ENCODE results near the gene PLEKHA7. TPM values are rescaled to one million over a fixed set of nuclear protein-coding genes. Genes with fewer than 3 reads are reported as not detected.
"Not testable (repeated sequence)": the region's sequence is repeated elsewhere in the genome, so short reads cannot be mapped to it uniquely, and the experiment has no call there.

PLEKHA7 gene
- polyA plus RNA-seq, 1 of the 3 experiments (the other 2 are of a cell fraction) = 0.12 TPM

GRCh38 chr11:16871368-16871767, 142.8 kb downstream of the PLEKHA7 start:
- no peak overlapping the region for H2AFZ ChIP-seq (ENCODE audit: low read depth)
- H3K36me3 ChIP-seq (replicated peaks in 1 of 2; ENCODE audit: control insufficient read depth in 1 of 2, insufficient read depth in 2 of 2, low read length in 1 of 2) = no peaks in the 10 kb centered on the region
- ChIA-PET POLR2A (no interaction called here), CTCF (interaction anchor here (1.4 to 1.6 kb wide), 3 partner anchors 11 to 63 kb away, joined by 3 to 4 read pairs (median 3); no protein-coding TSS in a partner anchor)
- peak overlapping the region in 1 of 2 experiments; percentile 56; a peak in 1 of 4 replicates for H3K27ac ChIP-seq (ENCODE audit: low read depth in 2 of 2, low read length in 1 of 2)
- H3K4me2 ChIP-seq = no peak overlapping the region
- H3K4me1 ChIP-seq (ENCODE audit: control insufficient read depth in 1 of 2, insufficient read depth in 2 of 2, low read depth in 1 of 2, low read length in 1 of 2) = no peaks in the 10 kb centered on the region
- H3K9me2 ChIP-seq = no peaks in the 10 kb centered on the region
- H3K79me2 ChIP-seq (ENCODE audit: insufficient read depth) = no peaks in the 10 kb centered on the region
- H3K9me3 ChIP-seq = no peaks in the 10 kb centered on the region
- H3K9ac ChIP-seq = no peak overlapping the region
- no peak overlapping the region for H3K4me3 ChIP-seq (ENCODE audit: low read depth in 2 of 2, low read length in 1 of 2)
- H4K20me1 ChIP-seq (ENCODE audit: insufficient read depth) = no peaks in the 10 kb centered on the region
- no peak for DNase-seq
- TF ChIP-seq EP300 (IDR thresholded peaks at IDR 0.05; ENCODE audit: borderline replicate concordance in 1 of 2, low read depth in 1 of 2, low read length in 1 of 2) (no peak), TCF12 (IDR thresholded peaks at IDR 0.05) (peak; percentile 48; the same call in 1 of the 2 replicates)
- 44% methylated on average over 5 of the region's 5 CpGs for WGBS (ENCODE audit: low lambda C conversion rate)
- no peaks in the 10 kb centered on the region for H3F3A ChIP-seq (replicated peaks; ENCODE audit: insufficient read depth)
- no peaks in the 10 kb centered on the region; the same call in 1 of the 2 replicates for H3K27me3 ChIP-seq (ENCODE audit: insufficient read depth)

GRCh38 chr11:16867097-16867496, 147.1 kb downstream of the PLEKHA7 start:
- no peak overlapping the region for H3K9ac ChIP-seq
- no peak overlapping the region for H2AFZ ChIP-seq (ENCODE audit: low read depth)
- no peaks in the 10 kb centered on the region for H3F3A ChIP-seq (replicated peaks; ENCODE audit: insufficient read depth)
- peaks cover 6% of the 10 kb centered on the region; the same call in 1 of the 2 replicates for H3K27me3 ChIP-seq (ENCODE audit: insufficient read depth)
- no peaks in the 10 kb centered on the region for H3K79me2 ChIP-seq (ENCODE audit: insufficient read depth)
- H3K4me2 ChIP-seq = no peak overlapping the region
- H4K20me1 ChIP-seq (ENCODE audit: insufficient read depth) = no peaks in the 10 kb centered on the region
- ChIA-PET CTCF (interaction anchor here (1.2 kb wide), 1 partner anchor 148 kb away, joined by 3 read pairs; no protein-coding TSS in a partner anchor), POLR2A (no interaction called here)
- DNase-seq = no peak
- 50% methylated on average over 1 of the region's 1 CpG for WGBS (ENCODE audit: low lambda C conversion rate)
- H3K36me3 ChIP-seq (replicated peaks in 1 of 2; ENCODE audit: control insufficient read depth in 1 of 2, insufficient read depth in 2 of 2, low read length in 1 of 2) = no peaks in the 10 kb centered on the region
- TF ChIP-seq FOSL2 (IDR thresholded peaks at IDR 0.05; ENCODE audit: borderline replicate concordance, low read depth) (no peak), SMC3 (IDR thresholded peaks at IDR 0.05; ENCODE audit: low read depth, low read length) (no peak), ZBTB33 (IDR thresholded peaks at IDR 0.05; ENCODE audit: borderline replicate concordance, low read depth) (no peak), MXI1 (IDR thresholded peaks at IDR 0.05; ENCODE audit: low read depth, low read length) (no peak), CTCF (IDR thresholded peaks at IDR 0.05) (no peak), ELF1 (IDR thresholded peaks at IDR 0.05) (no peak), TEAD4 (IDR thresholded peaks at IDR 0.05; ENCODE audit: borderline replicate concordance, insufficient read depth) (no peak), POLR2AphosphoS5 (IDR thresholded peaks at IDR 0.05; ENCODE audit: low read depth, low read length) (no peak), USF2 (IDR thresholded peaks at IDR 0.05; ENCODE audit: borderline replicate concordance, low read depth, low read length) (no peak), FOXJ3 (CRISPR knock-in tag; IDR thresholded peaks at IDR 0.05) (no peak), TAF1 (IDR thresholded peaks at IDR 0.05; ENCODE audit: borderline replicate concordance, low read depth, low read length) (no peak), JUND (IDR thresholded peaks at IDR 0.05) (no peak), CHD2 (IDR thresholded peaks at IDR 0.05; ENCODE audit: low read length, partially characterized antibody) (no peak)
- H3K9me3 ChIP-seq = no peaks in the 10 kb centered on the region
- H3K9me2 ChIP-seq = no peaks in the 10 kb centered on the region
- no peak overlapping the region for H3K27ac ChIP-seq (ENCODE audit: low read depth in 2 of 2, low read length in 1 of 2)
- no peak overlapping the region for H3K4me3 ChIP-seq (ENCODE audit: low read depth in 2 of 2, low read length in 1 of 2)
- H3K4me1 ChIP-seq (ENCODE audit: control insufficient read depth in 1 of 2, insufficient read depth in 2 of 2, low read depth in 1 of 2, low read length in 1 of 2) = peaks cover 0 to 13% of the 10 kb centered on the region in 2 experiments; a peak in 1 of 4 replicates

- H3K79me2 ChIP-seq (ENCODE audit: insufficient read depth); H3K27me3 ChIP-seq (ENCODE audit: insufficient read depth); H3K9me3 ChIP-seq; POLR2A ChIA-PET; H3K36me3 ChIP-seq (replicated peaks in 1 of 2; ENCODE audit: control insufficient read depth in 1 of 2, insufficient read depth in 2 of 2, low read length in 1 of 2); H3K27ac ChIP-seq (ENCODE audit: low read depth in 2 of 2, low read length in 1 of 2); H3F3A ChIP-seq (replicated peaks; ENCODE audit: insufficient read depth); H3K9me2 ChIP-seq; H3K9ac ChIP-seq; DNase-seq; H3K4me2 ChIP-seq; H2AFZ ChIP-seq (ENCODE audit: low read depth); H3K4me3 ChIP-seq (ENCODE audit: low read depth in 2 of 2, low read length in 1 of 2); H4K20me1 ChIP-seq (ENCODE audit: insufficient read depth): not testable (repeated sequence)
- 81% methylated on average over 1 of the region's 1 CpG for WGBS (ENCODE audit: low lambda C conversion rate)
- H3K4me1 ChIP-seq (ENCODE audit: control insufficient read depth in 1 of 2, insufficient read depth in 2 of 2, low read depth in 1 of 2, low read length in 1 of 2) = peaks cover 0 to 13% of the 10 kb centered on the region in 2 experiments; a peak in 1 of 4 replicates
- CTCF ChIA-PET = interaction anchor here (1.0 to 1.2 kb wide), 2 partner anchors 10 to 44 kb away, joined by 3 to 5 read pairs; no protein-coding TSS in a partner anchor
Measured at GRCh38 chr11:16864428-16864827, 149.8 kb downstream of the PLEKHA7 start.
